Osteocyte (in vitro differentiated cells): ENCODE results near the gene STIL. TPM values are rescaled to one million over a fixed set of nuclear protein-coding genes. Genes with fewer than 3 reads are reported as not detected.
"Not testable (repeated sequence)": the region's sequence is repeated elsewhere in the genome, so short reads cannot be mapped to it uniquely, and the experiment has no call there.

ENCODE experiments used
- DNase-seq: peaks from one replicate; pipeline ENCODE4 v3.0.0; 2021; ENCODE audit warnings: mixed read lengths; ENCODE audit not compliant: unreplicated experiment; ENCODE audit errors: extremely low spot score
- H3K27ac Mint-ChIP-seq: one replicate; pipeline ENCODE4 v1.8.0; 2021; ENCODE audit warnings: mild to moderate bottlenecking, mixed read lengths; ENCODE audit not compliant: unreplicated experiment
- H3K27me3 Mint-ChIP-seq: one replicate; pipeline ENCODE4 v1.8.0; 2021; ENCODE audit warnings: mixed read lengths; ENCODE audit not compliant: unreplicated experiment
- H3K36me3 Mint-ChIP-seq: one replicate; pipeline ENCODE4 v1.8.0; 2021; ENCODE audit warnings: mixed read lengths; ENCODE audit not compliant: unreplicated experiment
- H3K4me1 Mint-ChIP-seq: one replicate; pipeline ENCODE4 v1.8.0; 2021; ENCODE audit warnings: mixed read lengths; ENCODE audit not compliant: unreplicated experiment
- H3K4me3 Mint-ChIP-seq: one replicate; pipeline ENCODE4 v1.8.0; 2021; ENCODE audit warnings: mild to moderate bottlenecking, moderate library complexity, mixed read lengths; ENCODE audit not compliant: unreplicated experiment
- H3K9me3 Mint-ChIP-seq: one replicate; pipeline ENCODE4 v1.8.0; 2021; ENCODE audit warnings: mixed read lengths; ENCODE audit not compliant: unreplicated experiment
- total RNA-seq: library from RNA; stranded (reverse); gene quantifications from 2 replicates; pipeline ENCODE4 v1.2.1, GENCODE V29; 2021
- TF ChIP-seq, protein P1 (sequence below): fragments of 200-600 bp; sonication (generic); IDR thresholded peaks from 2 replicates; pipeline ENCODE4 v1.5.0; 2021; ENCODE audit warnings: antibody characterized with exemption, mild to moderate bottlenecking, moderate library complexity

Gene STIL
- total RNA-seq, 1 donor from 2014 or later = 5.6 TPM

DNA sequence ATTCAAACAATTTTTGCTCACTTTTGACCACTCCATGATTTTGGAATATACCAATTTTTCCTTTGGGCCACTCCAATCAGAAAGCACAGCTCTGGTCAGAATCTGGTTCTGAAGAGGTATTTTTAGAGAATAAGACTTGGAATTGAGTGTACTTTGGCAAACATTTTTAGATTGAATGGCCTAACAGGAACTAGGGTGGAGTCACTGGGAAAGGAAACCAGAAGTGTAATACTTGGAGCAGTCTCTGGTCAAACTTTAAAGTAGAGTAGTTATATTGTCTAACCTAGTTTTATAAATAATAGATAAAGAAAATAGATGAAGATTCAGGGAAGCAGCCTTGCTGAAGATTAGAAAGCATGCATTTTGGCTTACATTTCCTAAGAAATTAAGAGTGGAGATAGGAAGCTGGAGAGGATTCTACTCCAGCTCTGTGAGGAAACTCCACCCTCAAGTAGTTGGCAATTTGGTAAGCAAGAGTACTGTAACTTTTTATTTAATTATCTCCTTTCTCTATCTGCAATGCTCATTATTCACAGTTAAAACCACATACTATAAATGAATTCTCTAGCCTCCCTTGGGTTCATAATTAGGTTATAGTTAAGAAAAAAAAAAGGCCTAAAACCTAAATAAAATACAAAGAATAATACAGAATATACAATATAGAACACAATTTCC is 15.8 kb downstream of the STIL start:
- TF ChIP-seq, protein P1, sequence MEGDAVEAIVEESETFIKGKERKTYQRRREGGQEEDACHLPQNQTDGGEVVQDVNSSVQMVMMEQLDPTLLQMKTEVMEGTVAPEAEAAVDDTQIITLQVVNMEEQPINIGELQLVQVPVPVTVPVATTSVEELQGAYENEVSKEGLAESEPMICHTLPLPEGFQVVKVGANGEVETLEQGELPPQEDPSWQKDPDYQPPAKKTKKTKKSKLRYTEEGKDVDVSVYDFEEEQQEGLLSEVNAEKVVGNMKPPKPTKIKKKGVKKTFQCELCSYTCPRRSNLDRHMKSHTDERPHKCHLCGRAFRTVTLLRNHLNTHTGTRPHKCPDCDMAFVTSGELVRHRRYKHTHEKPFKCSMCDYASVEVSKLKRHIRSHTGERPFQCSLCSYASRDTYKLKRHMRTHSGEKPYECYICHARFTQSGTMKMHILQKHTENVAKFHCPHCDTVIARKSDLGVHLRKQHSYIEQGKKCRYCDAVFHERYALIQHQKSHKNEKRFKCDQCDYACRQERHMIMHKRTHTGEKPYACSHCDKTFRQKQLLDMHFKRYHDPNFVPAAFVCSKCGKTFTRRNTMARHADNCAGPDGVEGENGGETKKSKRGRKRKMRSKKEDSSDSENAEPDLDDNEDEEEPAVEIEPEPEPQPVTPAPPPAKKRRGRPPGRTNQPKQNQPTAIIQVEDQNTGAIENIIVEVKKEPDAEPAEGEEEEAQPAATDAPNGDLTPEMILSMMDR = no peak
- Mint-ChIP-seq H3K9me3 (no peaks in the 10 kb centered on the region), H3K4me3 (no peak overlapping the region), H3K27ac (no peak overlapping the region), H3K4me1 (no peaks in the 10 kb centered on the region), H3K36me3 (peaks cover 15% of the 10 kb centered on the region), H3K27me3 (no peaks in the 10 kb centered on the region)
- no peak for DNase-seq

DNA sequence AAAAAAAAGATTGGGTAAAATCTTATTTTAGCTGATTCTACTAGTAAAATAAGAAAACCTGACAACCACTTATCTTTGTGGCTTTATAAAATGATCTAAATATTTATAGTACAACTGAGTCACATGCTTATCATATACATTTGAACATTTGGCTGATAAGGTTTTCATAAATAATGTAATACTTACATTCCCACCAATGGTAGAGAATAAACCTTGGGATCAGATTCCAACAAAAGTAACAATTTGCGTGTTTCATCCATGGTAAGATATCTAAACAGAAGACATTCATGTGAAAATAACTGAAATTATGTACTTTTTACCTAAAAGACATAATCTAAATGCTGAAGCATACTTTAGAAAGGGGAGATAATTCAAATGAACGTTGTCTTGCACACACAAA is 18.4 kb downstream of the STIL start:
- H3K4me3 Mint-ChIP-seq = no peak overlapping the region
- H3K9me3 Mint-ChIP-seq = no peaks in the 10 kb centered on the region
- DNase-seq = no peak
- H3K4me1 Mint-ChIP-seq = no peaks in the 10 kb centered on the region
- TF ChIP-seq, protein P1 = no peak
- H3K27me3 Mint-ChIP-seq = no peaks in the 10 kb centered on the region
- H3K36me3 Mint-ChIP-seq = no peaks in the 10 kb centered on the region
- no peak overlapping the region for H3K27ac Mint-ChIP-seq

DNA sequence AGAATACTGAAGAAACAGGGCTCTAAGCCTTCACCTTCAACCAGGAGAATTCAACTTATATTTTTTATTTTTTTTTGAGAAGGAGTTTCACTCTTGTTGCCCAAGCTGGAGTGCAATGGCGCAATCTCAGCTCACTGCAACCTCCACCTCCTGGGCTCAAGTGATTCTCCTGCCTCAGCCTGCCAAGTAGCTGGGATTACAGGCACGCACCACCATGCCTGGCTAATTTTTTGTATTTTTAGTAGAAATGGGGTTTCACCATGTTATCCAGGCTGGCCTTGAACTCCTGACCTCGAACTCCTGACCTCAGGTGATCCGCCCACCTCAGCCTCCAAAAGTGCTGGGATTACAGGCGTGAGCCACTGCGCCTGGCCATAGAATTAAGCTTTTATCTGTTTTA is 19.1 kb downstream of the STIL start:
- H3K27me3 Mint-ChIP-seq, DNase-seq, H3K36me3 Mint-ChIP-seq, H3K27ac Mint-ChIP-seq, H3K4me1 Mint-ChIP-seq, H3K9me3 Mint-ChIP-seq, H3K4me3 Mint-ChIP-seq: not testable (repeated sequence)

DNA sequence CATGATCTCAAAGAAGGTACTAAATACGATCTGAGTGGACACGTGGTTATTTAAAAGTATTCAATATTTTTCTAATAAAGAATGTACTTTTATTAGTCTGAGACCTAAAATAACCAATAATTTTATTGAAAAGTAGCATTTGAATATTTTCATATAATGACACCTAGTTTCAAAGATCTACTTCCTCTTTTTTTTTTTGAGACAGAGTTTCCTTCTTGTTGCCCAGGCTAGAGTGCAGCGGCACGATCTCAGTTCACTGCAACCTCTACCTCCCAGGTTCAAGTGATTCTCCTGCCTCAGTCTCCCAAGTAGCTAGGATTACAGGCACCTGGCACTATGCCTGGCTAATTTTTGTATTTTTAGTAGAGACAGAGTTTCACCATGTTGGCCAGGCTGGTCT is 25.8 kb downstream of the STIL start:
- not testable (repeated sequence) for H3K27ac Mint-ChIP-seq, H3K36me3 Mint-ChIP-seq, H3K4me3 Mint-ChIP-seq, H3K27me3 Mint-ChIP-seq, DNase-seq, H3K4me1 Mint-ChIP-seq, H3K9me3 Mint-ChIP-seq

DNA sequence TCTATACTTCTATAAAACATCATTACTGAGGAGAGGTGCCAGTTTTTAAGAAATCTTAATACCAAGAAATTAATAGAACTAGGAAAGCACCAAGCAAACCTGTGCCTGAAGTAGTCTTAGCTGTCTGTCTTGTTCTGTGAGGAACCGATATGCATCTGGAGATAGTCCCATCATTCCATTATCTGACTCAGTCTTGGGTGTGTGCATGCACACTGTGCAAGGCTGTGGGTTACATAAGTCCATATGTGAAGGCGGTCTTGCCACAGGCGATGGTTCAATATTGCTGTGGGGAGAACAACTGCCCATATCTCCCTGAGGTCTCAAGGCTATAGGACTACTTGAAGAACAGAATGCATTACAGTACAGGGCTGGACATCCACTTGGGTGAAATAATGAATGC is 33.8 kb downstream of the STIL start:
- no peak for DNase-seq
- H3K27ac Mint-ChIP-seq = no peak overlapping the region
- H3K27me3 Mint-ChIP-seq = no peaks in the 10 kb centered on the region
- H3K36me3 Mint-ChIP-seq = peaks cover 11% of the 10 kb centered on the region
- H3K4me3 Mint-ChIP-seq = no peak overlapping the region
- H3K9me3 Mint-ChIP-seq = no peaks in the 10 kb centered on the region
- H3K4me1 Mint-ChIP-seq = no peaks in the 10 kb centered on the region
- TF ChIP-seq, protein P1 = no peak

DNA sequence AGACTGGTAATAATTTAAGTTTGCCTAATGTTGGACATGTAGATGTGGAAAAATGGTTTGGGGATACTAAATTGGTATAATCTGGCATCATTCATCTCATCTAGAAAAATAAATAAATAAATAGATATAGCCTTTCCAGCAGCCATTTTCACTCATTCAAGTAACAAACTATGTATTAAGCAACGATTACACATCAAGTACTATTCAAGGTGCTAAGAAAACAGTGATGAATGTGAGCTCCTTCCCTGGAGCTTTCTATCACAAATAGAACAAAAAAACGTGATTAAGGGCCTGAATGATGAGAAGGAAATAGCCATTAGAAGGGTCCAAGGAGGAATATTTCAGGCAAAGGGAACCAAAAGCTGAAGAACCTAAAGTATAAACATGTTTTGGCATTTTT is 37.1 kb downstream of the STIL start:
- TF ChIP-seq, protein P1 = no peak
- H3K27ac Mint-ChIP-seq = no peak overlapping the region
- H3K36me3 Mint-ChIP-seq = peaks cover 11% of the 10 kb centered on the region
- no peaks in the 10 kb centered on the region for H3K27me3 Mint-ChIP-seq
- no peak for DNase-seq
- no peaks in the 10 kb centered on the region for H3K9me3 Mint-ChIP-seq
- no peak overlapping the region for H3K4me3 Mint-ChIP-seq
- H3K4me1 Mint-ChIP-seq = no peaks in the 10 kb centered on the region

DNA sequence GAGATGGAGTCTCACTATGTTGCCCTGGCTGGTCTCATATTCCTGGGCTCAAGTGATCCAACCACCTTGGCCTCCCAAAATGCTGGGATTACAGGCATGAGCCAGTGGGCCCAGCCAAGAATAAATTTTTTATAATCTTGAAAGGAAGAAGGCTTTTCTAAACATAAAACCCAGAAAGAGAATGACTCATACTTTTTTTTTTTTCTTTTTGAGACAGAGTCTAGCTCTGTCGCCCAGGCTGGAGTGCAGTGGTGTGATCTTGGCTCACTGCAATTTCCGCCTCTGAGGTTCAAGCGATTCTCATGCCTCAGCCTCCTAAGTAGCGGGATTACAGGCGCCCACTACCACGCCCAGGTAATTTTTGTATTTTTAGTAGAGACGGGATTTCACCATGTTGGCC is 38.1 kb downstream of the STIL start:
- not testable (repeated sequence) for DNase-seq, H3K27me3 Mint-ChIP-seq, H3K27ac Mint-ChIP-seq, H3K9me3 Mint-ChIP-seq, H3K4me3 Mint-ChIP-seq, H3K4me1 Mint-ChIP-seq, H3K36me3 Mint-ChIP-seq

DNA sequence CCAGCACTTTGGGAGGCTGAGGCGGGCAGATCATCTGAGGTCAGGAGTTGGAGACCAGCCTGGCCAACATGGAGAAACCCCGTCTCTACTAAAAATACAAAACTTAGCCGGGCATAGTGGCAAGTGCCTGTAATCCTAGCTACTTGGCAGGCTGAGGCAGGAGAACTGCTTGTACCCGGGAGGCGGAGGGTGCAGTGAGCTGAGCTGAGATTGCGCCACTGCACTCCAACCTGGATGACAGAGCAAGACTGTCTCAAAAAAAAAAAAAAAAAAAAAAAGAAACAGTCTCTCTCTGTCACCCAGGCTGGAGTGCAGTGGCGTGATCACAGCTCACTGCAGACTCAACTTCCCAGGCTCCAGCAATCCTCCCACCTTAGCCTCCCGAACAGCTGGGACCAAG is 48.4 kb downstream of the STIL start:
- H3K27ac Mint-ChIP-seq, H3K4me3 Mint-ChIP-seq, H3K4me1 Mint-ChIP-seq, DNase-seq, H3K9me3 Mint-ChIP-seq, H3K27me3 Mint-ChIP-seq: not testable (repeated sequence)
- H3K36me3 Mint-ChIP-seq = peaks cover 13% of the 10 kb centered on the region
